Measurements from ENCODE around the gene FNDC5. TPM values are rescaled to one million over a fixed set of nuclear protein-coding genes. Genes with fewer than 3 reads are reported as not detected.
A peak's percentile ranks its signal among the peaks of the same experiment; 100 is the strongest.

The FNDC5 gene
- polyA plus RNA-seq, 1 of the 3 experiments (the other 2 are of a cell fraction) = 0.59 TPM

GRCh38 chr1:32886828-32887414 is 16.2 kb upstream of the FNDC5 start (continued):
- TF ChIP-seq CTCF (IDR thresholded peaks at IDR 0.05) (no peak), POLR2AphosphoS5 (IDR thresholded peaks at IDR 0.05; ENCODE audit: low read depth, low read length) (no peak), PBX3 (IDR thresholded peaks at IDR 0.05) (no peak), USF1 (IDR thresholded peaks at IDR 0.05; ENCODE audit: borderline replicate concordance, low read depth) (no peak)

- H3K4me2 ChIP-seq = peak within 1 kb of the TSS; percentile 67; the same call in 1 of the 2 replicates
- 0 out of 2 replicates have a peak, but pooled peaks cover 4% of the 10 kb centered on the region for H4K20me1 ChIP-seq (ENCODE audit: insufficient read depth)
- no peaks in the 10 kb centered on the region for H3K9me3 ChIP-seq
- H3K36me3 ChIP-seq (replicated peaks in 1 of 2; ENCODE audit: control insufficient read depth in 1 of 2, insufficient read depth in 2 of 2, low read length in 1 of 2) = no peaks in the 10 kb centered on the region
- no peaks in the 10 kb centered on the region for H3F3A ChIP-seq (replicated peaks; ENCODE audit: insufficient read depth)
- no peaks in the 10 kb centered on the region for H3K9me2 ChIP-seq
- ChIA-PET POLR2A (no interaction called here), CTCF (interaction anchor here (0.6 to 9.0 kb wide), 10 partner anchors 10 to 485 kb away, joined by 3 to 46 read pairs (median 4); partner anchors contain the start of genes AZIN2 and FNDC5)
- H3K27ac ChIP-seq (ENCODE audit: low read depth in 2 of 2, low read length in 1 of 2) = no peak within 1 kb of the TSS
- H3K27me3 ChIP-seq (ENCODE audit: insufficient read depth) = peaks cover 5% of the 10 kb centered on the region; the same call in 1 of the 2 replicates
- peak within 1 kb of the TSS in 1 of 2 experiments; percentile 25; a peak in 3 of 4 replicates for H3K4me3 ChIP-seq (ENCODE audit: low read depth in 2 of 2, low read length in 1 of 2)
- no peak for TF ChIP-seq NFIC (IDR thresholded peaks at IDR 0.05; ENCODE audit: borderline replicate concordance)
- no peak for TF ChIP-seq USF2 (IDR thresholded peaks at IDR 0.05; ENCODE audit: borderline replicate concordance, low read depth, low read length)
- no peak for TF ChIP-seq ELF1 (IDR thresholded peaks at IDR 0.05)
- 0 out of 2 replicates have a peak, but pooled peaks have one; percentile 16 for TF ChIP-seq RCOR1 (IDR thresholded peaks at IDR 0.05; ENCODE audit: low read length)
- no peak for TF ChIP-seq RXRA (IDR thresholded peaks at IDR 0.05; ENCODE audit: borderline replicate concordance, low read depth)
- peak; percentile 100 for TF ChIP-seq REST (IDR thresholded peaks at IDR 0.05; ENCODE audit: low read depth, low read length)
- no peak for TF ChIP-seq FOXM1 (IDR thresholded peaks at IDR 0.05; ENCODE audit: low read depth)
- TF ChIP-seq TCF12 (IDR thresholded peaks at IDR 0.05) = no peak
- no peak for TF ChIP-seq FOXJ3 (CRISPR knock-in tag; IDR thresholded peaks at IDR 0.05)
- TF ChIP-seq SIN3A (IDR thresholded peaks at IDR 0.05; ENCODE audit: borderline replicate concordance, low read depth, low read length) = peak; percentile 87
- TF ChIP-seq TAF1 (IDR thresholded peaks at IDR 0.05; ENCODE audit: borderline replicate concordance, low read depth, low read length) = no peak
- 0 out of 2 replicates have a peak, but pooled peaks have one; percentile 6 for TF ChIP-seq NRF1 (IDR thresholded peaks at IDR 0.05; ENCODE audit: low read depth, low read length)
- TF ChIP-seq RFX5 (IDR thresholded peaks at IDR 0.05; ENCODE audit: low read length) = no peak
- TF ChIP-seq CTCF (IDR thresholded peaks at IDR 0.05) = peak; percentile 75
- TF ChIP-seq CHD2 (IDR thresholded peaks at IDR 0.05; ENCODE audit: low read length, partially characterized antibody) = no peak
- no peak within 1 kb of the TSS for H2AFZ ChIP-seq (ENCODE audit: low read depth)
- no peaks in the 10 kb centered on the region for H3K79me2 ChIP-seq (ENCODE audit: insufficient read depth)
- no peak within 1 kb of the TSS for H3K9ac ChIP-seq
- DNase-seq = peak; percentile 76
- peaks cover 0 to 8% of the 10 kb centered on the region in 2 experiments; a peak in 2 of 4 replicates for H3K4me1 ChIP-seq (ENCODE audit: control insufficient read depth in 1 of 2, insufficient read depth in 2 of 2, low read depth in 1 of 2, low read length in 1 of 2)
- WGBS (ENCODE audit: low lambda C conversion rate) = 49% methylated on average over 12 of the region's 79 CpGs
Observed at GRCh38 chr1:32886004-32886827, 15.5 kb upstream of the FNDC5 start, which contains the start of gene HPCA. Gene HPCA, plus strand, starts transcription at chr1:32886491. Its CDS starts 2,408 bp downstream, at chr1:32888899.

Data from SK-N-SH (cell line).